ENCODE results near the gene TBL1Y.

TBL1Y gene

GRCh38 chrY:7099742-7100141 is 189.2 kb downstream of the TBL1Y start:
- no peak for FAIRE-seq
- TF ChIP-seq POLR2A (IDR thresholded peaks at IDR 0.05; ENCODE audit: low read depth, low read length), result no peak
- TF ChIP-seq PAX5 (IDR thresholded peaks at IDR 0.05; ENCODE audit: insufficient read depth, low read length, severe bottlenecking), result no peak
- no peak for TF ChIP-seq SPI1 (IDR thresholded peaks at IDR 0.05; ENCODE audit: low read depth, low read length)
- no peak for TF ChIP-seq TAF1 (IDR thresholded peaks at IDR 0.05; ENCODE audit: low read depth, low read length)
- no peak for TF ChIP-seq POU2F2 (IDR thresholded peaks at IDR 0.05; ENCODE audit: low read depth, low read length)
- TF ChIP-seq POLR2AphosphoS5 (IDR thresholded peaks at IDR 0.05; ENCODE audit: low read depth, low read length), result no peak
- DNase-seq (ENCODE audit: insufficient read length, low spot score), result no peak

- no peak for FAIRE-seq
- no peak for TF ChIP-seq POU2F2 (IDR thresholded peaks at IDR 0.05; ENCODE audit: low read depth, low read length)
- TF ChIP-seq POLR2A (IDR thresholded peaks at IDR 0.05; ENCODE audit: low read depth, low read length), result no peak
- no peak for TF ChIP-seq TAF1 (IDR thresholded peaks at IDR 0.05; ENCODE audit: low read depth, low read length)
- no peak for TF ChIP-seq PAX5 (IDR thresholded peaks at IDR 0.05; ENCODE audit: insufficient read depth, low read length, severe bottlenecking)
- TF ChIP-seq POLR2AphosphoS5 (IDR thresholded peaks at IDR 0.05; ENCODE audit: low read depth, low read length), result no peak
- TF ChIP-seq SPI1 (IDR thresholded peaks at IDR 0.05; ENCODE audit: low read depth, low read length), result no peak
- no peak for DNase-seq (ENCODE audit: insufficient read length, low spot score)
Measured at GRCh38 chrY:7102680-7103079, 192.2 kb downstream of the TBL1Y start.

DNA sequence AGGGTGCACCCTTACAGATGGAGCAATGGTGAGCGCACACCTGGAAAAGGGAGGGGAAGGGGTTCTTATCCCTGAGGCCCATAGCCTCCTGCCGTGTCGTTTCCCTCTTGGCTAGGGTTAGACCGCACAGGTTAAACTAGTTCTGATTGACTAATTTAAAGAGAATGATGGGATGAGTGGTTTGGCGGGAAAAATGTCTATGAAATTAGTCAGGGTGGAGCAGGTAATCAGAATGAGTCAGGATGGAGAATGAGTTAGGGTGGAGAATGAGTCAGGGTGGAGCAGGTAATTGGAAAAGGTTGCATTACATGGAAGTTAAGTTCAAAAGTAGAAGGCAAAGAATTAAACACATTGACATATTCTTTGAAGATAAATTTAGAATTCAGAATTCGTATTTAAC is 196.7 kb downstream of the TBL1Y start:
- FAIRE-seq, result no peak
- no peak for DNase-seq (ENCODE audit: insufficient read length, low spot score)
- no peak for TF ChIP-seq SPI1 (IDR thresholded peaks at IDR 0.05; ENCODE audit: low read depth, low read length)

DNA sequence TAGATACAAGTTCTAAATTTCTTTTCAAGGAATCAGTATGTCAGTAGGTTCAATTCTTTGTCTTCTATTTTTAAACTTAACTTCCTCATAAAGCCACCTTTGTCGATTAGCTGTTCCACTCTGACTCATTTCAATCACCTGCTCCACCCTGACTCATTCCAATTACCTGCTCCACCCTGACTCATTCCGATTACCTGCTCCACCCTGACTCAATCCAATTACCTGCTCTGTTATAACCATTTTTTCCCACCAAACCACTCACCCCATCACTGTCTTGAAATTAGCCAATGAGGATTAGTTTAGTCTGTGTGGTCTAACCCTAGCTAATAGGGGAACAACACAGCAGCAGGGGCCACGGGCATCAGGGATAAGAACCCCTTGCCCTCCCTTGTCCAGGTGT is 199.6 kb downstream of the TBL1Y start:
- TF ChIP-seq POLR2A (IDR thresholded peaks at IDR 0.05; ENCODE audit: low read depth, low read length), result no peak
- FAIRE-seq (no peak), DNase-seq (ENCODE audit: insufficient read length, low spot score) (no peak)

DNA sequence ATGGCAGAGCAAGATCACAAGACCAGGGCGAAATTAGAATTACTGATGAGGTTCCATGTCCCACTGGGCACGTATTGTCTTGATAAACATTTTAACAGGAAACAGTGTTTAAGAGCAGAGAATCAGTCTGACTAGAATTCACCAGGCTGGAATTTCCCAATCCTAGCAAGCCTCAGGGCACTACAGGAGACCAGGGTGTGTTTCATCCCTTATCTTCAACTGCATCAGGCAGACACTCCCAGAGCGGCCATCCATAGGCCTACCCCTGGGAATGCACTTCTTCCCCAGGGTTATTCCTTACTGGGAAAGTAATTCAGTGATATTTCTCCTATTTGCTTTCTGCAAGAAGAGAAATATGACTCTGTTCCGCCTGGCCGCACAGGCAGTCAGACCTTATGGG is 205.4 kb downstream of the TBL1Y start:
- FAIRE-seq (no peak), DNase-seq (ENCODE audit: insufficient read length, low spot score) (no peak)
- TF ChIP-seq POU2F2 (IDR thresholded peaks at IDR 0.05; ENCODE audit: low read depth, low read length), result no peak
- no peak for TF ChIP-seq TAF1 (IDR thresholded peaks at IDR 0.05; ENCODE audit: low read depth, low read length)
- TF ChIP-seq POLR2A (IDR thresholded peaks at IDR 0.05; ENCODE audit: low read depth, low read length), result no peak
- no peak for TF ChIP-seq SPI1 (IDR thresholded peaks at IDR 0.05; ENCODE audit: low read depth, low read length)
- no peak for TF ChIP-seq POLR2AphosphoS5 (IDR thresholded peaks at IDR 0.05; ENCODE audit: low read depth, low read length)
- TF ChIP-seq PAX5 (IDR thresholded peaks at IDR 0.05; ENCODE audit: insufficient read depth, low read length, severe bottlenecking), result no peak

GRCh38 chrY:7122202-7122601 is 211.7 kb downstream of the TBL1Y start:
- TF ChIP-seq PAX5 (IDR thresholded peaks at IDR 0.05; ENCODE audit: insufficient read depth, low read length, severe bottlenecking) (no peak), SPI1 (IDR thresholded peaks at IDR 0.05; ENCODE audit: low read depth, low read length) (no peak), POLR2A (IDR thresholded peaks at IDR 0.05; ENCODE audit: low read depth, low read length) (no peak), POU2F2 (IDR thresholded peaks at IDR 0.05; ENCODE audit: low read depth, low read length) (no peak), POLR2AphosphoS5 (IDR thresholded peaks at IDR 0.05; ENCODE audit: low read depth, low read length) (no peak), TAF1 (IDR thresholded peaks at IDR 0.05; ENCODE audit: low read depth, low read length) (no peak)
- FAIRE-seq (no peak), DNase-seq (ENCODE audit: insufficient read length, low spot score) (no peak)

DNA sequence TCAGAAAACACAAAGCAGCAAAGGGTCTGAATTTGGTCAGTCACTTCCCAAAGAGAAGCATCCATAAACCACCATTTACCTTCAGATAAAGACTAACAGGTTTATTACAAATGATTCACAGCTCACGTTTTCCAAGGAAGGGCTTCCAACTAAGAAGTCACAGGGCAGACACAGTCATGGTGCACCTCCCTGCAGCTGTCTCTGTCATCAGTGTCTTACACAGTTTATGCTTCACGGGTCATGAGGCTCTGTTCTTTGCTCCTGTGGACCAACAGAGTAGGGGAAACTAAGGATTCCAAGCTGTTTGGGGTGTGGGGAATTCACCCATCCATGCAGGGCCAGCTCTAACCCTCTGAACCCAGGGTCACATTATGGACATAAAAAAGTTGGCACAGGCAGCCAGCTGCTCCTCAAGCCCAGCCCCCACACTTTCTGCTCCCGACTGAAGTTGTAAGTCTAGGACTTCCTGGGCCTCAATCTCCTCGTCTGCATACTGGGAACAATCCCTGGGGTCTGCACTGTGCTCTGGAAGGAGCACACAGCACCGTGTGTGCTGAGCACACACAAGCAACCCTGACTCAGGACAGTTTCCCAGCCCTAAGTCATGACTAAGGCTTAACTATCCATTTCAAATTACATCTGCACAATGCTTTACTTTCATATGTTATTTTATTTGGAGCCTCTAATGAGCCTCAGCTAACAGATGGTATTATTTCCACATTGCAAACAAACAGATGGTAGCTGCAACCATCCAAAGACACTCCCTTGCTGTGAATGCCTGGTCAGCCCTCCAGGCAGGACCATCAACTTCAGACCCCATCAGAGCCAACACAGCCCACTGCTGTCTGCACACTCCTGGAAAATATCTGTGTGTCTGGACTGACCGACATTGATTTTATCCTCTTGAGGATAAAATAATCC is 214.9 kb downstream of the TBL1Y start:
- TF ChIP-seq POLR2AphosphoS5 (IDR thresholded peaks at IDR 0.05; ENCODE audit: low read depth, low read length), result no peak
- no peak for TF ChIP-seq PAX5 (IDR thresholded peaks at IDR 0.05; ENCODE audit: insufficient read depth, low read length, severe bottlenecking)
- TF ChIP-seq POLR2A (IDR thresholded peaks at IDR 0.05; ENCODE audit: low read depth, low read length), result no peak
- no peak for TF ChIP-seq TAF1 (IDR thresholded peaks at IDR 0.05; ENCODE audit: low read depth, low read length)
- TF ChIP-seq SPI1 (IDR thresholded peaks at IDR 0.05; ENCODE audit: low read depth, low read length), result no peak
- no peak for TF ChIP-seq POU2F2 (IDR thresholded peaks at IDR 0.05; ENCODE audit: low read depth, low read length)
- DNase-seq (ENCODE audit: insufficient read length, low spot score) (no peak), FAIRE-seq (no peak)

DNA sequence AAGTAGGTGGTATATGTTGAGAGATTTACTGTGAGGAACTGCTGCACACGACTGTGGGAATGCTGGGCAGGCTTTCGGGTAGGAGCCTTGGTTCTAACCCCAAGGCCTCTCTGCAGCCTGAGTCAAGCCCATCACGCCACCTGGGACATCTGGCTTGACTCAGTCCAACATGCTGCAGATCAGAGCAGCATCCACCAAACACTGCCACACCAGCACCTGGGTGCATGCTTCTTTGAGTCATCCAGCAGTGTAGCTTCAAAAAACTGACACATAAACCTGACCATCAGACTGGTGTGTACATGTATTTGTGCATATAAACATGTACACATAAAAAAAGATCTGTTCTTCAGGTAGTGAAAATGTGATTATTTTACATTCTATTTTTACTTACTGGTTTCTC is 217.7 kb downstream of the TBL1Y start:
- FAIRE-seq (no peak), DNase-seq (ENCODE audit: insufficient read length, low spot score) (no peak)
- TF ChIP-seq SPI1 (IDR thresholded peaks at IDR 0.05; ENCODE audit: low read depth, low read length), result no peak
- no peak for TF ChIP-seq TAF1 (IDR thresholded peaks at IDR 0.05; ENCODE audit: low read depth, low read length)
- no peak for TF ChIP-seq PAX5 (IDR thresholded peaks at IDR 0.05; ENCODE audit: insufficient read depth, low read length, severe bottlenecking)
- TF ChIP-seq POLR2AphosphoS5 (IDR thresholded peaks at IDR 0.05; ENCODE audit: low read depth, low read length), result no peak

All from GM12891 (cell line).